Measurements from ENCODE around the gene VWA3A.

The VWA3A gene

DNA sequence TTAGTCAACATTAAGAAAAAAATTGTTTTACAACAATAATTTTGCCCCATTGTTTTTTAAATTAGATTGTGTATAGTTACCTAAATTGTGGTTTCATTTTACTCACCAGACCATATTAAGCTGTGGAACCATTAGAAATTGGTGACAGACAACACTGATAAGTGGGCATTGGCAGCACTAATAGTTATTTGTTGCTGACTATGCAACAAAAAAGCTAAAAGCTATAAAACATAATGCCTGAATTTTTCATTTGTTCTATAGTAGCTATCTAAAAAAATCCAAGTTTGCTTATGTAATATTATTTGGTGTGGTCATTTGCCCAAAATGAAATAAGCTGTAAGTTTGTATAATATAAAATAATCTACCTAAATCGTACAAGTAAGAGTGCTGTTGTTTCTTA lies 13.7 kb upstream of the VWA3A start:
- no peak overlapping the region for H3K27ac ChIP-seq (ENCODE audit: low read length)
- no peaks in the 10 kb centered on the region; the same call in 1 of the 2 replicates for H4K20me1 ChIP-seq (ENCODE audit: insufficient read depth, low read length)
- no peak overlapping the region for H3K4me2 ChIP-seq (ENCODE audit: insufficient read depth, low read length)
- no peaks in the 10 kb centered on the region for H3K9me3 ChIP-seq (ENCODE audit: insufficient read depth, low read length, severe bottlenecking)
- H3K27me3 ChIP-seq (ENCODE audit: insufficient read depth, low read length, poor library complexity): no peaks in the 10 kb centered on the region
- no peaks in the 10 kb centered on the region for H3K36me3 ChIP-seq (ENCODE audit: insufficient read depth, low read length)
- TF ChIP-seq EZH2 (IDR thresholded peaks at IDR 0.05; ENCODE audit: borderline replicate concordance, low read depth, low read length, severe bottlenecking): no peak
- TF ChIP-seq, protein P1, sequence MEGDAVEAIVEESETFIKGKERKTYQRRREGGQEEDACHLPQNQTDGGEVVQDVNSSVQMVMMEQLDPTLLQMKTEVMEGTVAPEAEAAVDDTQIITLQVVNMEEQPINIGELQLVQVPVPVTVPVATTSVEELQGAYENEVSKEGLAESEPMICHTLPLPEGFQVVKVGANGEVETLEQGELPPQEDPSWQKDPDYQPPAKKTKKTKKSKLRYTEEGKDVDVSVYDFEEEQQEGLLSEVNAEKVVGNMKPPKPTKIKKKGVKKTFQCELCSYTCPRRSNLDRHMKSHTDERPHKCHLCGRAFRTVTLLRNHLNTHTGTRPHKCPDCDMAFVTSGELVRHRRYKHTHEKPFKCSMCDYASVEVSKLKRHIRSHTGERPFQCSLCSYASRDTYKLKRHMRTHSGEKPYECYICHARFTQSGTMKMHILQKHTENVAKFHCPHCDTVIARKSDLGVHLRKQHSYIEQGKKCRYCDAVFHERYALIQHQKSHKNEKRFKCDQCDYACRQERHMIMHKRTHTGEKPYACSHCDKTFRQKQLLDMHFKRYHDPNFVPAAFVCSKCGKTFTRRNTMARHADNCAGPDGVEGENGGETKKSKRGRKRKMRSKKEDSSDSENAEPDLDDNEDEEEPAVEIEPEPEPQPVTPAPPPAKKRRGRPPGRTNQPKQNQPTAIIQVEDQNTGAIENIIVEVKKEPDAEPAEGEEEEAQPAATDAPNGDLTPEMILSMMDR (IDR thresholded peaks at IDR 0.05; ENCODE audit: borderline replicate concordance, extremely low read depth, low read length, poor library complexity, severe bottlenecking): no peak
- no peak overlapping the region for H3K4me3 ChIP-seq (ENCODE audit: low read depth in 1 of 2, low read length in 2 of 2)
- DNase-seq (no peak), ATAC-seq (ENCODE audit: insufficient read depth, low read depth) (no peak)
- no peak overlapping the region for H3K9ac ChIP-seq (ENCODE audit: low read depth, low read length)
- no peaks in the 10 kb centered on the region for H3K4me1 ChIP-seq (ENCODE audit: insufficient read depth, low read length)
- H2AFZ ChIP-seq (ENCODE audit: low read depth, low read length): no peak overlapping the region
- no peaks in the 10 kb centered on the region for H3K79me2 ChIP-seq (ENCODE audit: insufficient read depth, low read length)

DNA sequence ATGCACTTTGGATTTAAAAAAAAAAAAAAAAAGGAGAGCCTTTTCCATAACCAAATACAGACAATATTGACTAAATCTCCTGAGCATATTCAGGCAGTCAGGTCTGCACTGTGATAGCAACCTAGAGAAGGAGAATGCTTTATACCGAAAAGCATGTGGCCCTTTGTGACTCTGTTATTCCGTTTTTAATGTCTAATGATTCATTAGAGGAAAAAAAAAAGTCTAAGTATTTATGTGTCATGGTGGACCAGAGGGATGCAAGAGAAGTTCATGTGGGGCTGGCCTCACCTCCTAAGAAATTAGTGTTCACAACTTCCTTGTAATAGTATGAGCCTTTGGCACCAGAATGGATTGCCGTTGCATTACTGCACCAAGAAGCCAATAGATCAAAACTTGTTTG lies 11.3 kb upstream of the VWA3A start:
- Histone ChIP-seq H2AFZ (ENCODE audit: low read depth, low read length) (no peak overlapping the region), H3K36me3 (ENCODE audit: insufficient read depth, low read length) (no peaks in the 10 kb centered on the region), H3K9ac (ENCODE audit: low read depth, low read length) (no peak overlapping the region), H3K4me2 (ENCODE audit: insufficient read depth, low read length) (no peak overlapping the region), H3K79me2 (ENCODE audit: insufficient read depth, low read length) (no peaks in the 10 kb centered on the region), H3K9me3 (ENCODE audit: insufficient read depth, low read length, severe bottlenecking) (no peaks in the 10 kb centered on the region), H3K4me3 (ENCODE audit: low read depth in 1 of 2, low read length in 2 of 2) (no peak overlapping the region), H3K27ac (ENCODE audit: low read length) (no peak overlapping the region), H3K27me3 (ENCODE audit: insufficient read depth, low read length, poor library complexity) (no peaks in the 10 kb centered on the region), H3K4me1 (ENCODE audit: insufficient read depth, low read length) (no peaks in the 10 kb centered on the region), H4K20me1 (ENCODE audit: insufficient read depth, low read length) (no peaks in the 10 kb centered on the region)
- ATAC-seq (ENCODE audit: insufficient read depth, low read depth) (no peak), DNase-seq (no peak)
- TF ChIP-seq EZH2 (IDR thresholded peaks at IDR 0.05; ENCODE audit: borderline replicate concordance, low read depth, low read length, severe bottlenecking): no peak
- TF ChIP-seq, protein P1 (IDR thresholded peaks at IDR 0.05; ENCODE audit: borderline replicate concordance, extremely low read depth, low read length, poor library complexity, severe bottlenecking): no peak

DNA sequence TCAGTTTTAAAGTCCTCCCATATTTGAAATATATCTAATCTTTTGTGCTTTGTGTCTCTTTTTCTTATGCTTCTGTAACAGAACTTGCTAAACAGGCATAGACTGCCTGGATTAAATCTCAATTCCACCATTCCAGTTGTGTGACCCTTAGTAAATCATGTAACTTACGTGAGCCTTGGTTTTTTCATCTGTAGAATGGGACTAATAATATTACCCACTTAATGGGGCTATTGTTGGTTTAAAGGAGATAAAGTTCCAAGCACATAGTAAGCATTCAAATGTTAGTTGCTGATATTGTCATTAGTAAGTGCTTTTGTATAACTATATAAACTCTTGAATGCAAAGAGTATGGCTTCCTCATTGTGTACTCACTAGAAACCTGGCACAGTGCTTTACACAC lies 5.9 kb upstream of the VWA3A start:
- DNase-seq (no peak), ATAC-seq (ENCODE audit: insufficient read depth, low read depth) (no peak)
- Histone ChIP-seq H3K4me2 (ENCODE audit: insufficient read depth, low read length) (no peak overlapping the region), H3K4me3 (ENCODE audit: low read depth in 1 of 2, low read length in 2 of 2) (no peak overlapping the region), H3K27me3 (ENCODE audit: insufficient read depth, low read length, poor library complexity) (no peaks in the 10 kb centered on the region), H3K4me1 (ENCODE audit: insufficient read depth, low read length) (no peaks in the 10 kb centered on the region), H4K20me1 (ENCODE audit: insufficient read depth, low read length) (no peaks in the 10 kb centered on the region), H3K9ac (ENCODE audit: low read depth, low read length) (no peak overlapping the region), H3K36me3 (ENCODE audit: insufficient read depth, low read length) (no peaks in the 10 kb centered on the region), H2AFZ (ENCODE audit: low read depth, low read length) (no peak overlapping the region), H3K9me3 (ENCODE audit: insufficient read depth, low read length, severe bottlenecking) (no peaks in the 10 kb centered on the region), H3K27ac (ENCODE audit: low read length) (no peak overlapping the region), H3K79me2 (ENCODE audit: insufficient read depth, low read length) (no peaks in the 10 kb centered on the region)
- no peak for TF ChIP-seq EZH2 (IDR thresholded peaks at IDR 0.05; ENCODE audit: borderline replicate concordance, low read depth, low read length, severe bottlenecking)
- TF ChIP-seq, protein P1 (IDR thresholded peaks at IDR 0.05; ENCODE audit: borderline replicate concordance, extremely low read depth, low read length, poor library complexity, severe bottlenecking): no peak

DNA sequence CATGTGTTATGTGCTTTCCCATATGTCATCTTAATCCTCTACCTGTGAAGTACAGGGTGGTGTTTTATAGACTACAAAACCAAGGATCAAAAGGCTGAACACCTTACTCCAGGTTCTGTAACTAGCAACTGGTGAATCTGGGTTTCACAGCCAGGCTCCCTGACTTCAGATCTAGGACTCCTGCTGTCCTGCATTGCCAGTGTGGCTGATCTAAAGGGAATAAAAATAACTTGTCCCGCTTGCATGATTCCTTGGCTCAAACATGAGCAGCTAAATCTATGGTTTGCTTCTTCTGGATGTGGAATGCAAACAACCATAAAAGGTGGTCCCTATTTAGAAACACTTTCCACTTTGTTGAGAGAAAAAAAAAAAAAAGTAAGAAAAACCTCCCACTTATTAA lies 3.7 kb upstream of the VWA3A start:
- Histone ChIP-seq H3K27me3 (ENCODE audit: insufficient read depth, low read length, poor library complexity) (no peaks in the 10 kb centered on the region), H2AFZ (ENCODE audit: low read depth, low read length) (no peak overlapping the region), H3K4me3 (ENCODE audit: low read depth in 1 of 2, low read length in 2 of 2) (no peak overlapping the region), H3K79me2 (ENCODE audit: insufficient read depth, low read length) (no peaks in the 10 kb centered on the region), H3K27ac (ENCODE audit: low read length) (no peak overlapping the region), H3K4me1 (ENCODE audit: insufficient read depth, low read length) (no peaks in the 10 kb centered on the region), H4K20me1 (ENCODE audit: insufficient read depth, low read length) (no peaks in the 10 kb centered on the region), H3K9me3 (ENCODE audit: insufficient read depth, low read length, severe bottlenecking) (no peaks in the 10 kb centered on the region), H3K36me3 (ENCODE audit: insufficient read depth, low read length) (no peaks in the 10 kb centered on the region), H3K9ac (ENCODE audit: low read depth, low read length) (no peak overlapping the region), H3K4me2 (ENCODE audit: insufficient read depth, low read length) (no peak overlapping the region)
- no peak for DNase-seq
- TF ChIP-seq, protein P1 (IDR thresholded peaks at IDR 0.05; ENCODE audit: borderline replicate concordance, extremely low read depth, low read length, poor library complexity, severe bottlenecking): no peak
- TF ChIP-seq EZH2 (IDR thresholded peaks at IDR 0.05; ENCODE audit: borderline replicate concordance, low read depth, low read length, severe bottlenecking): no peak
- ATAC-seq (ENCODE audit: insufficient read depth, low read depth): no peak

Measured in DND-41 (cell line).